ENCODE results near the gene TRIM50.

TRIM50 gene

GRCh38 chr7:73354821-73355220 lies 26.9 kb upstream of the TRIM50 start:
- no peak for TF ChIP-seq CTCF (IDR thresholded peaks at IDR 0.05; ENCODE audit: extremely low read depth, missing control alignments)
- DNase-seq (ENCODE audit: low spot score), result no peak

DNA sequence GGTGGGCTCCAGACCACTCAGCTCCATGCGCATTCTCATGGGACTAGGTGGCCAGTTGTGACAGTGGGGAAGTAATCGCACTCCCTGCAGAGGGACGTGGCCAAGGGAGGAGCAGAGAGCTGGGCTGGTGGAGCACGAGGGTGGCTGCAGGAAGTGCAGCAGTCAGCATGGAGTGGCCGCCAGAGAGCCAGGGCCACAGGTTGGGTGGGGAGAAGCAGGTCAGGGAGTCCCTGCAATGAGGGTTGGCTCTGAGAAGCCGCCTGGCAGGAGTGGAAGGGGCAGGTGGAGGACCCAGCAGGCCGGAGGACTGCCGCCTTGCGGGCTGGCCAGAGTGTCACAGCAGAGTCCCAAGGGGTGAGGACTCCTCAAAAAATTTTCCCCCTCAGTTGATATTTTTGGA lies 26.3 kb upstream of the TRIM50 start:
- no peak for DNase-seq (ENCODE audit: low spot score)
- no peak for TF ChIP-seq CTCF (IDR thresholded peaks at IDR 0.05; ENCODE audit: extremely low read depth, missing control alignments)

DNA sequence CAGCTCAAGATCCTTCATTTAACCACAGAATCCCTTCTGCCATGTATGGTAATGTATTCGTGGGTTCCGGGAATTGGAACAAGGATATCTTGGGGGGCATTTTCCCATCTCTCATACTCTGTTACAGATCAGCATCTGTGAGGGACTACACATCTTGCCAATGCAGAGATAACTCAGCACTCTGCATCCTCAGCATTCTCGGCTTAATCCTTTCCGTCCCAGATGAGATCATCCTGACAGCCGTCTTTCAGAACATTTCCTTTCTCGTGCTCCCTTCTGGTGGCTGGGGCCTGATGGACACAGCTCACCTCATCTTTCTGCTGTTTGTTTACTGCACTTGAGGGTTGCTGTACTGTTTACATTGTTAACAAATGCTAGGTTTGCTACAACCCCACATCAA lies 25.4 kb upstream of the TRIM50 start:
- no peak for DNase-seq (ENCODE audit: low spot score)
- TF ChIP-seq CTCF (IDR thresholded peaks at IDR 0.05; ENCODE audit: extremely low read depth, missing control alignments), result no peak

DNA sequence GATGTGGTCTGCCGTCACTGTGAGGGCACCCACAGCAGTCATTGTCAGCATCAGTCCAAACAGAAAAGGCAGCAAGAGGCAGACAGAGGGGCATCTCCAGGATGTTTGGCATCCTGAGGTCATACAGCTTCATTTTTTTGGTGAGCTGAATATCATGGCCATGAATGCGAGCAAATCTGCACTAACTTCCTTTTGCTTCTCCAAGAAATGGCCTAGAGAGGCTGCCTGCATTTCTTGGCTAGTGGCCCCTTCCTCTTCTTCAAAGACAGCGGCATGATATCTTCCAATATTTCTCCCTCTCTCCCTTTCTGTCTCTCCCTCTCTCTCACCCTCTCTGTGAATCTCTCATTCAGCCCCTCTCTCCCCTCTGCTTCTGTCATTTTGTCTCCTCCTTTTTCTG lies 24.9 kb upstream of the TRIM50 start:
- no peak for TF ChIP-seq CTCF (IDR thresholded peaks at IDR 0.05; ENCODE audit: extremely low read depth, missing control alignments)
- no peak for DNase-seq (ENCODE audit: low spot score)

DNA sequence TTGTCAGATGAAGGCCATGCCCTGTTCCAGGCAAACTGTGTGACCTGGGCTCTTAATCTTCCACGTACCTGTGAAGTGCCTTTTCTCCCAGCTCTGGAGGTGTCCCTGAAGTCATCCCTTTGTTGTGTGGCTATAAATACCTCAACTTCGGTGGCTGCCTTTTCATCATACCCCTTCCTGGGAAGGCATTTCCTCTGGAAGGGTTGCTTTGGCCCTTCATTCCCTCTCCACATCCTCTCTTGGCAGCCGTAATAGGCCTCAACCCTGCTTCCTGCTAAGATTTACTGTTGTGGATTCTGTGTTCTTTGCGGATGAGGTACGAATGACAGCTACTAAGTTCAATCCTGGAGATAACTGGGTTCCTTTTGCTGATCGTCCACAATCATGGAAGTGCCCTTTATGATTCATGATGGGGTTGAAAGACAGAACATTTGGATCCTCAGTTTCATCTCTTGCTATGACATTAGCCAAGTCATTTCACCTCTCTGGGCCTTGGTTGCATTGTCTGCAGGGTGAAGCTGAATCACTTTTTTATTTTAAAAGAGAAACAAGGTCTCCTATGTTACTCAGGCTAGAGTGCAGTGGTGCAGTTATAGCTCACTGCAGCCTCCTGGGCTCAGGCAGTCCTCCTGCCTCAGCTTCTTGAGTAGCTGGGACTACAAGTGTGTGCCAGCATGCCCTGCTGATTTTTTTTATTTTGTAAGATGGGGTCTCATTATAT lies 23.7 kb upstream of the TRIM50 start:
- no peak for TF ChIP-seq CTCF (IDR thresholded peaks at IDR 0.05; ENCODE audit: extremely low read depth, missing control alignments)
- DNase-seq (ENCODE audit: low spot score), result no peak

DNA sequence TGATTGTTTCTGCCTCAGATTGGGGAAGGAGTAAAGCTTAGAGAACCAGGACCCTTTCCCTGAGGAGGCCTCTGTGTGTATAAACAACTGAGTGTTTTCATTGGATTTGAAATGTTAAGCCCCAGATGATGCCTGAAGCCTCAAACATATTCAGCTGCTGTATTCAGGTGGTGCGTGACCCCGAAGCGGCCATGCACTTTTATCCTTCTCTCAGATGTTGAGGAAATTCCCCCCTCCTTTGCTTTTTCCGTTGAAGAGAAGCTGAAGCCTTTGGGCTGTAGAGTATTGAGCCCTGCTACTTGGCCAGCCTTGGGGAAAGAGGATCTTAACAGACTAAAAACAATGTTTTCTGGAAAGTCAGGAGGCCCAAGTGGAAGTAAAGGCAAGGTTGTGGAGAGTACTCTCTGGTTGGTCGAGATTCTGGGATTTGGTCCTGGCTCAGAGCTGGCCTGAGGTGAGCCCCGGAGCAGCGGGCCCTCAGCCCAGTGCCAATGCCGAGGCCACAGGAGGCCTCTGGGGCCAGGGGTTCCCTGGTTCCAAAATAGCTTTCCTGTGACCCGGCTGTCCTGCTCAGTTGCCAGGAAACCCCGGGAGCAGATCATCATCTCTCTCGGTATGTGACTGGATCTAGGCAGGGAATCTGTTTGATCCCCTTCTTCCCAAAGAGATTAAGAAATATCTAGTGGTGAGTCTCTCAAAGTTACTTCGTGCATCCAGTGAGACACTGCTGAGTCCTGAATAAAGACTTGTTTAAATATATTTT lies 22.6 kb upstream of the TRIM50 start:
- no peak for TF ChIP-seq CTCF (IDR thresholded peaks at IDR 0.05; ENCODE audit: extremely low read depth, missing control alignments)
- no peak for DNase-seq (ENCODE audit: low spot score)

DNA sequence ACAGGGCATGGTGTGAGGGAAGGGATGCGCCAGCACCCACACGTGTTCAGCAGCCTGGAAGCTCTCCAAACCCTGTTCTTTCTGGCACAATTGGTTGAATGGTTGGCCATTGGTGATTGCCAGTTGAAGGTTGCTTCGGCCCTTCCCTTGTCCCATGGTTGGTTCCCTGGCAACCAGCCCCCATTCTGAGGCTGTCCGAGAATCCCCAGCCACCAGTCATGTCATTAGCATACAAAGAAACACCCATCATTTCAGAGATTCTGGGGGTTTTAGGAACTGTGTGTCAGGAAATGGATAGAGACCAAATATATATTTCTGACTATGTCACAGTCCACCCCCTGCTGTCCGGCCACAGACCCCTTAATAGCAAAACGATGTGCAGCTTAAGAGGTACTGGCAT lies 21.9 kb upstream of the TRIM50 start:
- DNase-seq (ENCODE audit: low spot score), result no peak
- no peak for TF ChIP-seq CTCF (IDR thresholded peaks at IDR 0.05; ENCODE audit: extremely low read depth, missing control alignments)

Data from GM20000 (cell line).